GM03348 (cell line): ENCODE measurements around the gene ZNF69.
"Not testable (repeated sequence)": the region's sequence is repeated elsewhere in the genome, so short reads cannot be mapped to it uniquely, and the experiment has no call there.

Experiments used
- DNase-seq: peaks from one replicate; pipeline ENCODE4 v3.0.0; 2012; ENCODE audit warnings: low spot score

The ZNF69 gene

DNA sequence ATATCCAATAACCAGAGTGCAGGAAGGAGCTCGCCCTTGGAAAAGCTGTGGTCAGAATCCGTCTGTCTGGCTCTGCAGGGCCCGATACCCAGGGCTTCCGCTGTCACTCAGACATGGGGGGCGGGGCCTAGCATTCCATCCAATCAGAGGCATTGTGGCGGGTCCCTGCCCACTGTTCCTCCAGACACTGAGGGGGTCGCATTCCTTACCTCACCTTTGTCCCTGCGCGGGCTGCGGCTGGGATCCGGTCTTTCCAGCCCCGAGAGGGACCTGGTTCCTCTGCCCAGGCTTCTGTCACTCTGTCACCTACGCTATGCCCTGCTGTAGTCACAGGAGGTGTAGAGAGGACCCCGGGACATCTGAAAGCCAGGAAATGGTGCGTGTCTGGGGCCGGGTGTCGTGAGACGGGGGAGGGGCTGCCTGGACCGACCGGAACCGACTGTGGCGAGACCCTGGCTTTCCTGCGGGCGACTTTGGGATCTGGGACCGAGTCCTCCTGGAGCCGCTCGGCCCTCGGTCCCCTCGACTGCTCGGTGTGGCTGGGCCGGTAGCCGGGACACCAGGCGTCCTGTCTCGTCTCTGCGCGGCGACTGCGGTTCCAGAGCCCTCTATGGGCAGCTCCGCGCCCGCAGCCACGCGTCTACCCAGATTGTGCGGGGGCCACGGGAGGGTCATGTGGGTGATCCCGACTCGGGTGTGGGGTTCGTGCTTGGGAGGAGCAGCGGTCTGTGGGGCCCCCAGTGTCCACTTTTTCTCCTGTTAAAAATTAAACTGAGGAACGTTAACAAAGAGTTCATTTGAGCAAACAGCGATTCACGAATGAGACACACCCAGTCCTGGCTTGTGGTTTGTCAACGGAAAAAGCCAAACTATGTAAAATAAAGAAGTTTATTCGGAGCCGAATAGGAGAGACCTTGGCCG, at the start of gene ZNF69:
ZNF69 (plus strand) TSS at position 172 of the 921 bp plus-strand sequence; CDS start at position 314, 142 bp downstream.
- DNase-seq: peak; percentile 95

DNA sequence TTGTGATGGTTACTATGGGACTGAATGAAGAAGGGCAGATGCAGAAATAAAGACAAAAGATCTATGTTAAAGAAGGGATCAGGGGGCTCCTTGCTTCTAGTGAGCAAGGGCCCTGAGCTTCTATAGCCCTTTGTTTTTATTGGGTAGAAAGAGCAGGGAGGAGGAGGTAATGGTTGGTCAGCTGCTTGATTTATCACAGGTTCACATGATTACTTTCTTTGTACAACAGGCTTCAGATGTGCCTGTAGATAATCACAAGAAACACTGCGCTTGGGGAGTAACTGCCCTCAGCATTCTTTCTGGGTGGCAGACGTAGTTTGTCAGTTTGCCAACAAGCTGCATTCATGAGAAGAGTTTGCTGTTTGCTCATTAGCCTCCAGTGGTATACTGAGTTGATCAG, 43.9 kb upstream of the ZNF69 start:
- DNase-seq: no peak

DNA sequence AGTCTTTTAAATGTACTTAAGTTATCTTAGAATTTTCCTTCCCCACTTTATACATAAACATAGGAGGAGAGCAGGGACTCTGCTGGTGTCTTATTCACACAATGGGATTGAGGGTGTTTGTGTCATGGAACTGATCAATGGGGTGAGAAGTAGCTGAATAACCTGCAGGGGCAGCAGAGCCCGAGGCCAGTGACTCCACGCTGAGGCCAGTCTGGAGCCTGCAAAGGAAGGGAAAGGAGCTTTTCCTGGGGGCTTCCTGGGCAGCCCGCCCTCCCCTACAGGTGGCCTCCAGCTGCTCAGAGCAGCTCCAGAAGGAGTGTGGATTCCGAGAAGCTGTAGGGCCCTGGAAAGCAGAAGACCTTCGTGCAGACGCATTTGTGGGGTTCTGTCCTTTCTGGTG, 40.0 kb upstream of the ZNF69 start:
- DNase-seq: peak; percentile 9

DNA sequence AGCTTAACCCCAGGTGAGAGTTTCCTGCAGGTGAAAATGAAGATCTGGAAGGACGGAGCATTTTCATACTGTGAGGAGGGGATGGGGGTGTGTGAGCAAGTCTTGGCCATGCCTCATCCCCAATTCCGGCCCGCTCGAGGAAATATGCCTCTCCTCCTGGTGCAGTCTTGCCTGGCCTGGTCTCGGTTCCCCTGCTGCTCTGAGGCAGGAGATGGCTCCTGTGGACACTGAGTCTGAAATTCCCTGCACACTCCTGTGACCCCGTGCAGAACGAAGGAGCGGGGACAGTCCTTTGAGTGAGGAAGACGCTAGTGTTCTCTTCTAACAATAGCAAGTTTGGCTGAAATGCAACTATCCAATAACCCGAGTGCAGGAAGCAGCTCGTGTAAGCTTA, 39.4 kb upstream of the ZNF69 start:
- DNase-seq: peak; percentile 5

DNA sequence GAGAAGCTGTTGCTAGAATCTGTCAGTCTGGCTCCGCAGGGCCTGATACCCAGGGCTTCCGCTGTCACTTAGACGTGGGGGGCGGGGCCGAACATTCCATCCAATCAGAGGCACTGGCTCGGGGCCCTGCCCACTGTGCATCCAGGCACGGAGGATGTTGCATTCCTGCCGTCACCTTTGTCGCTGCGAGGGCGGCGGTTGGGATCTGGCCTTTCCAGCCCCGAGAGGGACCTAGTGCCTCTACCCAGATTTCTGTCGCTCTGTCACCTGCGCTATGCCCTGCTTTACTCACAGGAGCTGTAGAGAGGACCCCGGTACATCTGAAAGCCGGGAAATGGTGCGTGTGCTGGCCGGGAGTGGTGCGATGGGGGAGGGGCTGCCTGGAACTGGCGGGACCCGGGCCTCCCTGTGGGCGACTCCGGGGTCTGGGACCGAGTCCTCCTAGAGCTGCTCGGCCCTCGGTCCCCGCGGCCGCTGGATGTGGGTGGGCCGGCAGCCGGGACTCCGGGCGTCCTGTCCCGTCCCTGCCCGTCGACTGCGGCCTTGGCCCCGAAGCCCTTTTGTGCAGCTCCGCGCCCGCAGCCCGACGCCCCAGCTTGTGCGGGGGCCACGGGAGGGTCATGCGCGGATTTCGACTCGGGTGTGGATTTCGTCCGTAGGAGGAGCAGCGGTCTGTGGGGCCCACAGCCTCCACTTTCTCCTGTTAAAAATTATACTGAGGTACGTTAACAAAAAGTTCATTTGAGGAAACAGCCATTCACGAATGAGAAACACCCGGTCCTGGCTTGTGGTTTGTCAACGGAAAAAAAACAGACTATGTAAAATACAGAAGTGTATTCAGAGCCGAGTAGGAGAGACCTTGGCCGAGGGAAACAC, 38.8 kb upstream of the ZNF69 start, which contains the start of gene ZNF439:
ZNF439 (plus strand) TSS at position 133 of the 876 bp plus-strand sequence; CDS start at position 275, 142 bp downstream.
- DNase-seq: peak; percentile 96

DNA sequence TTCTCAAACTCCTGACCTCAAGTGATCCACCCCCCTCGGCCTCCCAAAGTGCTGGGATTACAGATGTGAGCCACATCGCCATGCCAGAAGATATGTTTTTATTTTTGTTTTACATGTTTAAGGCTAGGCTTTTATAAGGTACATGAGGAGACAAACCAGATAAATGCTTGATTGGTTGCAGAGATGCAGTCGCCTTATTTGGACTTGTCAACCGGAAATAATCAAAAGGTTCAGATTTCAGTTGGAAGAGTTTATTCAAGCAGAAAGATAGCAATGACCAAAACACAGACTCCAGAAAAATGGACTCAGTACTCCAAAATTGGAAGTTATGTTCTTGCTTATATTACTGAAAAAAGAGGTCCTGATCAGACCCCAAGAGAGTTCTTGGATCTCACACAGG, 37.3 kb upstream of the ZNF69 start:
- DNase-seq: not testable (repeated sequence)

DNA sequence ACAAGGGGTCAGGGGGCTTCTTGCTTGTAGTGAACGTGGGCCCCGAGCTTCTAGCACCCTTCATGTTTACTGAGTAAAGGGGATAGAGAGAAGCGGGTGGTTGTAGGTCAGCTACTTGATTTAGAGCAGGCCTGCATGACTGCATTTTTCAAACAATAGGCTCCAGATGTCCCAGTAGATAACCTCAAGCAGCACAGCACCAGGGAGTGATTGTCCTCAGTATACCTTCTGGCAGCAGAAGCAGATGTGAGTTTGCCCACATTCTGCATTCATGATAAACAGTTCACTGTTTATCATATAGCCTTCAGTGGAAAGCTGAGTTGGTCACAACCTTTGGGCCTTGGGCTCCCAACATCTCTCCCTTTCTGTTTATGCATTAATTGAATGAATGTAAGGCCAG, 34.2 kb upstream of the ZNF69 start:
- DNase-seq: no peak

DNA sequence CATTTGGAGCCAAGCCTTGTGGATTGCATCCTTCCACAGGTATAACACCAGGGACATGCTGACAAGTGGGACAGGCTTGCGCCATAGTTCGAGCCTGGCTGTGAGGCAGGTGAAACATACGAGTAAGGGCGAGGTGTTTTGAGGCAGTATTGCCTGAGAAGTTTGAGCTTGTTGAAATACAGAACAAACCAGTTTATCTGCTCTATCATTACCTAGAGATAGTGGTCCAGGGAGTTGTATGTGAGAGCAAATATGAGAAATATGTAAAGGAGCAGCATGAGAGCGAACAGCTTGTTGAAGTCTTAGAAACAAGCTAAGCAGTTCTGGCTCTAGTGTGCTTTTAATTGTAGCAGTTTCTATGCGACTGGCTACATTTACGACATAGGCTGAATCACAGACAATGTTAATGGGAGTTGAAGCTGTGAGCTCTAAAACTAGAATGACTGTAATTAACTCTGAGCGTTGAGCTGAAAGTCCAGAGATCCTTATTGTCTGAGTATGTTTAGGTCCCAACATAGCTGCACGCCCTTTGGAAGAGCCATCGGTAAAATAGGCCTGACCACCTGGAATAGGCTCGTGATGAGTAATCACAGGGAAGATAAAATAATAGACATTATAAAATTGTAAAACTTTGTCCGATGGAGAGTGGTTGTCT, 30.9 kb upstream of the ZNF69 start:
- no peak for DNase-seq

DNA sequence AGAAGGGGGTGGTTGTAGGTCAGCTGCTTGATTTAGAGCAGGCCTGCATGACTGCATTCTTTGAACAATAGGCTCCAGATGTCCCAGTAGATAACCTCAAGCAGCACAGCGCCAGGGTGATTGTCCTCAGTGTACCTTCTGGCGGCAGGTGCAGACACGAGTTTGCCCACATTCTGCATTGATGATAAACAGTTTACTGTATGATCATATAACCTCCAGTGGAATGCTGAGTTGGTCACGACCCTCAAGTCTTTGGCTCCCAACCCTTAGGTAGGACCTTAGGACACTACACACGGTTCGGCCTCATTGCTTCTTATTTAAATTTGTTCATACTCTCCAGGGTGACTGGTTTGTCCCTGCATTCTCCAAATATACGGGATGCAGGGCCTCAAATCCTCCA, 26.9 kb upstream of the ZNF69 start:
- no peak for DNase-seq

DNA sequence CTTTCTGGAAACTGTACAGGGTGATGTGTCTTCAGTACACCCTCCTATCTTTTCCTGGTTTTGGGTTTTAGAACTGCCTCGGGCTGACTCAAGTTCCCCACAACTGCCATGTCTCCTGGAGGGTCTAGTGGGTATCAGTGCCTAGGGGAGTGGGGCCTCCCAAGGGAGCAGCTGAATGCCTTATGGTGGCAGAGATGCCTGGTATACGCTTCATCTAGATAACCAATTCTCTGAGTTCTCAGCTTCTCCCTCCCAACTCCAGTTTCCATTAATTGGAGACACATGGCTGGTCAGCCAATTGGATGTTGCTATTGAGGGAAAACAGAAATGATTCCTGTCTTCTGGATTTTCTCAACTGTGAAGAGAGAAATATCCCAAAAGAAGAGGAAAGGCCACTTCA, 26.3 kb upstream of the ZNF69 start:
- DNase-seq: no peak

DNA sequence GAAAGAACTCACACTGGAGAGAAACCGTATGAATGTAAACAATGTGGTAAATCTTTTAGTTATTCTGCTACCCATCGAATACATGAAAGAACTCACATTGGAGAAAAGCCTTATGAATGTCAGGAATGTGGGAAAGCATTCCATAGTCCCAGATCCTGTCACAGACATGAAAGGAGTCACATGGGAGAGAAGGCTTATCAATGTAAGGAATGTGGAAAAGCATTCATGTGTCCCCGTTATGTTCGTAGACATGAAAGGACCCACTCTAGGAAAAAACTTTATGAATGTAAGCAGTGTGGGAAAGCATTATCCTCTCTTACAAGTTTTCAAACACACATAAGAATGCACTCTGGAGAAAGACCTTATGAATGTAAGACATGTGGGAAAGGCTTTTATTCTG, 19.8 kb upstream of the ZNF69 start:
- not testable (repeated sequence) for DNase-seq

DNA sequence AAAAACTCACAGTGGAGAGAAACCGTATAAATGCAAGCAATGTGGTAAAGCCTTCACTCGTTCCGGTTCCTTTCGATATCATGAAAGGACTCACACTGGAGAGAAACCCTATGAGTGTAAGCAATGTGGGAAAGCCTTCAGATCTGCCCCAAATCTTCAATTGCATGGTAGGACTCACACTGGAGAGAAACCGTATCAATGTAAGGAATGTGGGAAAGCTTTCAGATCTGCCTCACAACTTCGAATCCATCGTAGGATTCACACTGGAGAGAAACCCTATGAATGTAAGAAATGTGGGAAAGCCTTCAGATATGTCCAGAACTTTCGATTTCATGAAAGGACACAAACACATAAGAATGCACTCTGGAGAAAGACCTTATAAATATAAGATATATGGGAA, 19.4 kb upstream of the ZNF69 start:
- DNase-seq: no peak

DNA sequence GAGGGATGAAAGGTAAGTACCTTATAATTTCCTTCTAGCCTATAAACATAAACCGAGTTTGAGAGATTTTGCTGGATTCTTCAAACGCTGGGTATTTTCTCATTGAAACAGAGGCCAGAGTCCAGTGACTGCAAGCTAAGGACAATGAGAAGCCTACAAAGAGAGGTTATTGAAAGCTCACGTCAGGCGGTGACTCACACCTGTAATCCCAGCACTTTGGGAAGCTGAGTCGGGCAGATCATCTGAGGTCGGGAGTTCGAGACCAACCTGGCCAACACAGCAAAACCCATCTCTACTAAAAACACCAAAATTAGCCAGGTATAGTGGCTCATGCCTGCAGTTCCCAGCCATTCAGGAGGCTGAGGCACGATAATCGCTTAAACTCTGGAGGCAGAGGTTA, 15.0 kb upstream of the ZNF69 start:
- no peak for DNase-seq

DNA sequence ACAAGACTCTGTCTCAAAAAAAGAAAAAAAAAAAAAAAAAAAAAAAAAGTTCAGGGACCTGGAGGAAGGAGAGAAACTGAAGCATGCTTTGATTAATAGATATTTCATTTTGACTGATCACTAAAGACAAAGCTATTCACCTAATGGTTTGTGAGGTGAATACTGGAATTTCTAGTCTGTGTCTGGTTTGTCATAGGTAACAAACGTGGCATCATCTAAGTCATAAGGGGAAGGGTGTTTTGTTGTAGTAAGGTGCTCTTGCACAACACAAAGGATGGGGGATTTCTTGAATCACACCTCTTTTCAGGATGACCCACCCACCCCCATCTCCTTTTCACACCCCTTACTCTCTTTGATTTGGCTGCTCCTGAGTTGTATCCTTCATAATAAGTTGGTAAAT, 13.8 kb upstream of the ZNF69 start:
- no peak for DNase-seq

DNA sequence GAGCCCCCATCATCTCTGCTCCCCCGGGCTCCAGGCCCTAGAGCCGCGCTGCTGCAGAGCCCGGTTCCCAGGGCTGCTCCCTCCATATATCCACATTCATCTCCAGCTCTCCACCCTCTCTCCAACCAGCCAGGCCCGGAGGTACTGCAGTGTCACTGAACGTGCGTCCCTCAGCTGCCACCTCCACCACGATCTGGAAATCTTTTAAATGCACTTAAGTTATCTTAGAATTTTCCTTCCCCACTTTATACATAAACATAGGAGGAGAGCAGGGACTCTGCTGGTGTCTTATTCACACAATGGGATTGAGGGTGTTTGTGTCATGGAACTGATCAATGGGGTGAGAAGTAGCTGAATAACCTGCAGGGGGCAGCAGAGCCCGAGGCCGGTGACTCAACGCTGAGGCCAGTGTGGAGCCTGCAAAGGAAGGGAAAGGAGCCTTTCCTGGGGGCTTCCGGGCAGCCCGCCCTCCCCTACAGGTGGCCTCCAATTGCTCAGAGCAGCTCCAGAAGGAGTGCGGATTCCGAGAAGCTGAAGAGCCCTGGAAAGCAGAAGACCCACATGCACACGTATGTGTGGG, 7.8 kb upstream of the ZNF69 start:
- DNase-seq: peak; percentile 9

DNA sequence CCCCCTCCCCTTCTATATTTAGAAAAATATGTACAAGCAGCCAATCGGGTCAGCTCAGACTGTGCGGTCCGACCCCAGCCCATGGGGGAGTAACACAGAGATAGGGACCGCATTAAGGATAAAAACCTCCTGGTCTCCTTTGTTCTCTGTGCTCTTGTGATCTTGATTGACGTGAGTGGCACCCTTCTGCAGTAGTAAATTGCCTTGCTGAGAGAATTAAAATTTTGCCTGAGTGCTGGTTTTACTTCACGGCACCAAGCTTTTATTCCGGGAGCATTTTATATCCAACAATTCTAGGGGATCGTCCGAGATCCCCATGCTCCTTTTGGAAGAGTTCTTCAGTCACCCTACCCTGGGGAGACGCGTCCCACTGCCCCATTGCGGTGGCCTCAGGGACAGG, 7.0 kb upstream of the ZNF69 start:
- DNase-seq: no peak

DNA sequence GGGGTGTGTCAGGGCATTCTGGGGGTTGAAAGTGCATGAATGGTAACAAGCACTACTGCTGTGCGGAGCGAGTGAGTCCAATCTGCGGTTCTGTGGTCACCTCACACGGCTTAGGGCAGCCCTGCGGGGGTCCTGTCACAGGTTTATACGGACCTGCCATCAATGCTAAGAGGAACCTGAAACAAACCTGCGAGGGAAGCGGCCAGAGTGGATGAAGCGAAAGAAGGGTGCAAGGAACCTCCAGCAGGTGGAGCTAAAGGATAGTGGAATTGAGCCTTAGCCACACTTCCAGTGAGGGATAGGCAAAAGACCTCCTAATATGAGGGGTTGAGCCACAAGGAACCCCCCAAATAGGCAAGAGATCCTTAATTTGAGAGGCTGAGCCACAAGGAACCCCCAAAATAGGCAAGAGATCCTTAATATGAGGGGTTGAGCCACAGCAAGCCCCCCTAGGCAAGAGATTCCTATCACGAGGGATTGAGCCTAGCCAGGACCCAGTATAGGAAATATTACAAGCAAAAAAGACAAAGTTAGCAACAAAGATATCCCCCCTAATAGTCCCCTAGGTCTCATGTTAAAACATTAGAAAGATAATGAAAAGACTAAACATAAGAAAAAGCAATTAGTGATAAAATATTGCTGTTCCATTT, 6.3 kb upstream of the ZNF69 start:
- DNase-seq: peak; percentile 83

DNA sequence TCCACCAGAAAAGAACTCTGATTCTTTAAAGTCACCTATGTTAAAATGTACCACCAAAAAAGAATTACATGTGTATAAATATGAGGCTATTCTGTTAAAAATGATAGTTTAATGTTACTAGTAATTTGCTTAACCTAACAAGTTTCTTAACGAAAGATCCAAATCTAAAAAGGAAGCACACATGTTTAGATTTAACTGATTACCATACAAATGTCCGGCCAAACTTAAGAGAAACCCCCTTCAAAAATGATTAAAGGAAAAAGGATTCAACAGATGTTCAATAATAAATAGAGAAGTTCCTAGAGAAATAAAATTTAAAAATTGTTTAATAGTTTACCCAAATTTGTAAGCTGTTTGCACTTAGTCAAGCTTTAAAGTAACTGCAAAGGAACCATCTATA, 5.0 kb upstream of the ZNF69 start:
- DNase-seq: no peak

DNA sequence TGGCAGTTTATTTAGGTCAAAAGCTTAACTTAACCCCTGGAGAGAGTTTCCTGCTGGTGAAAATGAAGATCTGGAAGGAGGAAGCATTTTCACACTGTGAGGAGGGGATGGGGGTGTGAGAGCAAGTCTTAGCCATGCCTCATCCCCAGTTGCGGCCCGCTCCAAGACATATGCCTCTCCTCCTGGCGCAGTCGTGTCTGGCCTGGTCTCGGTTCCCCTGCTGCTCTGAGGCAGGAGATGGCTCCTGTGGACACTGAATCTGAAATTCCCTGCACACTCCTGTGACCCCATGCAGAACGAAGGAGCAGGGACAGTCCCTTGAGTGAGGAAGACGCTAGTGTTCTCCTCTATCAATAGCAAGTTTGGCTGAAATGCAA, 360 bp upstream of the ZNF69 start:
- DNase-seq: peak; percentile 27

DNA sequence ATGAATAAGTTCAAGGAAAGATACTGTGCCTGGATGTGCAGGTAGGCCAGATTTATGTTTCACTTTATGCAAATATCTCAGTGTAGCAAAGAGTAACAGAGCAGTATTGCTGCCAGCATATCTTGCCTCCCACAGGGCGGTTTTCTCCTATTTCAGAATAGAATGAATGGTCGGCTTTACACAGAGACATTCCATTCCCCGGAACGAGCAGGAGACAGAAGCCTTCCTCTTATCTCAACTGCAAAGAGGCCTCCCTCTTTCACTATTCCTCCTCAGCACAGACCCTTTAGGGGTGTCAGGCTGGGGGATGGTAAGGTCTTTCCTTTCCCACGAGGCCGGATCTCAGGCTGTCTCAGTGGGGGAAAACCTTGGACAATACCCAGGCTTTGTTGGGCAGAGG, 2.3 kb downstream of the ZNF69 start:
- DNase-seq: not testable (repeated sequence)

DNA sequence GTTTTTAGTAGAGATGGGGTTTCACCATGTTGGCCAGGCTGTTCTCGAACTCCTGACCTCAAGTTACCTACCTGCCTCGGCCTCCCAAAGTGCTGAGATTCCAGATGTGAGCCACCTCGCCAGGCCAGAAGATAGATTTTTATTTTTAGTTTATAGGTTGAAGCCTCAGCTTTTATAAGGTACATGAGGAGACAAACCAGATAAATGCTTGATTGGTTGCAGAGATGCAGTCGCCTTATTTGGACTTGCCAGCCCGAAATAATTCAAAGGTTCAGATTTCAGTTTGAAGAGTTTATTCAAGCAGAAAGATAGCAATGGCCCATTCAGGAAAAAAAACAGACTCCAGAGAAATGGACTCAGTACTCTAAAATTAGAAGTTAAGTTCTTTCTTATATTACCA, 3.1 kb downstream of the ZNF69 start:
- DNase-seq: no peak

DNA sequence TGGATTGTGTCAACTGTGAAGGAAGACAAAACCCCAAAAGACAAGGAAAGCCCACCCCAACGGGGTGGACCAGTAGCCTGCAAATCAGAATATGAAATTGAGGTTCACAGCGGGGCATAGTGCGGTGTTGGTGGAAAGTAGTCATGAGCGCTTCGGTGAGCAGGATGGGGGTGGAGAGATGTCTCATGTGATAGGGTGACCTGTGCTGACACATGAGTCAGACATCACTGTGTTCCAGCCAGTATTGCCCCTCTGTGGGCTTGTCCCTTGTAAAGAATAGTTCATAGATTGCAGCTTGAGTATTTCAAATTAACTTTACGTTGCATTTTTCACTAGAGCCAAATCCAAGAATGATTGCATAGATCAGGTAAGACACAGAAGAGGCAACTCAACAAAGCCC, 7.3 kb downstream of the ZNF69 start:
- DNase-seq: no peak
